Endothelial cell of umbilical vein (primary cell): Measurements from ENCODE around the gene CTDP1. TPM values are rescaled to one million over a fixed set of nuclear protein-coding genes. Genes with fewer than 3 reads are reported as not detected.

Experiments used
- BruUV-seq: library from RNA; stranded (reverse); fragments of 400-500 nt; replicated peaks from 2 replicates; lab custom pipeline; 2021; lab: Mats Ljungman, UMichigan
- CTCF ChIA-PET: fragments of 300-600, 350-600 bp; sonication (Branson Sonifier 250); formaldehyde crosslinking; loops from one replicate; lab custom pipeline; 2021; ENCODE audit warnings: antibody characterized with exemption, inconsistent platforms; lab: Charles Lee
- POLR2A ChIA-PET: fragments of 300-600, 350-600 bp; sonication (Branson Sonifier 250); formaldehyde crosslinking; loops from one replicate; lab custom pipeline; 2021; ENCODE audit warnings: antibody characterized with exemption, inconsistent platforms; lab: Charles Lee
- DNase-seq: peaks from one replicate; pipeline ENCODE4 v3.0.0-alpha.2; 2011; ENCODE audit warnings: low read depth, low spot score
- FAIRE-seq: peaks from 2 replicates; lab custom pipeline; 2011; peaks lifted over from hg19 to GRCh38; lab: Jason Lieb, UNC
- H2AFZ ChIP-seq: 2 replicates; pipeline ENCODE4 v1.6.0; 2012; ENCODE audit warnings: low read depth, low read length, control low read depth, inconsistent platforms
- H3K27ac ChIP-seq: 2 replicates; pipeline ENCODE4 v1.5.1; 2011; ENCODE audit warnings: low read depth, mild to moderate bottlenecking, control low read depth, low read length, moderate library complexity; ENCODE audit not compliant: insufficient read depth
- H3K27me3 ChIP-seq, 2 experiments: 2 replicates each; pipeline versions ENCODE4 v1.6.0 to v1.6.1; 2011; ENCODE audit warnings: low read length in 2 of 2, mixed read lengths in 1 of 2; ENCODE audit not compliant: control insufficient read depth in 2 of 2, insufficient read depth in 2 of 2
- H3K36me3 ChIP-seq, 2 experiments: 2 replicates in 1 of 2; 3 replicates in 1 of 2; pipeline ENCODE4 v1.5.1; 2011; ENCODE audit warnings: low read length in 2 of 2, mild to moderate bottlenecking in 1 of 2, moderate library complexity in 1 of 2; ENCODE audit not compliant: control insufficient read depth in 2 of 2, insufficient read depth in 2 of 2; ENCODE audit errors: extremely low read depth in 1 of 2
- H3K4me1 ChIP-seq: 3 replicates; pipeline ENCODE4 v1.5.1; 2011; ENCODE audit warnings: mild to moderate bottlenecking, low read length; ENCODE audit not compliant: control insufficient read depth, insufficient read depth; ENCODE audit errors: extremely low read depth
- H3K4me2 ChIP-seq: 2 replicates; pipeline ENCODE4 v1.6.1; 2011; ENCODE audit warnings: low read length, control low read depth, mixed read lengths; ENCODE audit not compliant: insufficient read depth
- H3K4me3 ChIP-seq, 3 experiments: fragments of 200-600 bp in 1 of 3; sonication (generic), shearing (Covaris generic) in 1 of 3; replicated peaks in 1 of 3; 2 replicates each; pipeline ENCODE4 v1.5.1; 2011 to 2016; ENCODE audit warnings: control low read depth in 3 of 3, low read length in 3 of 3, mild to moderate bottlenecking in 2 of 3, inconsistent platforms in 1 of 3, low read depth in 1 of 3, moderate library complexity in 1 of 3; ENCODE audit not compliant: insufficient read depth in 1 of 3
- H3K79me2 ChIP-seq: 2 replicates; pipeline ENCODE4 v1.6.0; 2012; ENCODE audit warnings: low read length, inconsistent platforms; ENCODE audit not compliant: control insufficient read depth, insufficient read depth
- H3K9ac ChIP-seq: replicated peaks from 2 replicates; pipeline ENCODE3; 2011; ENCODE audit warnings: low read length, control low read depth; ENCODE audit not compliant: insufficient read depth; ENCODE audit errors: extremely low read depth
- H3K9me1 ChIP-seq: replicated peaks from 3 replicates; pipeline ENCODE4 v1.6.0; 2011; ENCODE audit warnings: mild to moderate bottlenecking, low read length; ENCODE audit not compliant: control insufficient read depth, insufficient read depth; ENCODE audit errors: extremely low read depth
- H3K9me3 ChIP-seq: replicated peaks from 2 replicates; pipeline ENCODE4 v1.5.1; 2012; ENCODE audit warnings: low read length, inconsistent platforms; ENCODE audit not compliant: control insufficient read depth, insufficient read depth
- H4K20me1 ChIP-seq: replicated peaks from 2 replicates; pipeline ENCODE3; 2011; ENCODE audit warnings: mild to moderate bottlenecking, low read length; ENCODE audit not compliant: control insufficient read depth, insufficient read depth; ENCODE audit errors: extremely low read depth
- EZH2 ChIP-seq: IDR thresholded peaks from 2 replicates; pipeline ENCODE4 v1.6.1; 2012; ENCODE audit warnings: borderline replicate concordance, low read depth, mild to moderate bottlenecking, moderate library complexity, low read length, inconsistent platforms; ENCODE audit not compliant: severe bottlenecking
- FOS ChIP-seq: IDR thresholded peaks from 2 replicates; pipeline ENCODE4 v1.6.1; 2011; ENCODE audit warnings: mild to moderate bottlenecking, low read length, moderate library complexity, borderline replicate concordance; ENCODE audit not compliant: insufficient read depth
- GATA2 ChIP-seq: IDR thresholded peaks from 2 replicates; pipeline ENCODE4 v1.7.0; 2011; ENCODE audit warnings: low read depth, mild to moderate bottlenecking, moderate library complexity, mixed read lengths, low read length; ENCODE audit not compliant: insufficient read length, insufficient read depth
- JUN ChIP-seq: IDR thresholded peaks from 2 replicates; pipeline ENCODE4 v1.6.1; 2011; ENCODE audit warnings: borderline replicate concordance, low read depth; ENCODE audit not compliant: insufficient read length, insufficient read depth
- MAX ChIP-seq: IDR thresholded peaks from 2 replicates; pipeline ENCODE4 v1.6.1; 2011; ENCODE audit not compliant: insufficient read depth, insufficient read length
- MYC ChIP-seq: IDR thresholded peaks from one replicate; pipeline ENCODE4 v1.6.1; 2011; ENCODE audit warnings: mild to moderate bottlenecking, low read depth, low read length
- POLR2A ChIP-seq: IDR thresholded peaks from 2 replicates; pipeline ENCODE4 v1.6.1; 2012; ENCODE audit warnings: low read depth, mild to moderate bottlenecking, control low read depth, low read length
- POLR2AphosphoS5 ChIP-seq: IDR thresholded peaks from 2 replicates; pipeline ENCODE4 v1.6.1; 2012; ENCODE audit warnings: low read depth, mild to moderate bottlenecking, control low read depth, low read length, moderate library complexity; ENCODE audit not compliant: insufficient read depth
- dilution Hi-C: fragments of 300-500 bp; cut with MboI; formaldehyde crosslinking; loops from one replicate; pipeline ENCODE4 v1.15.0; 2019; ENCODE audit warnings: low sequenced_read_pairs; ENCODE audit not compliant: extremely low pct_ligation_motif_present
- intact Hi-C: fragments of 100-400 bp; cut with micrococcal nuclease; formaldehyde crosslinking; loops from one replicate; pipeline ENCODE4 v1.10.0; 2022
- polyA plus RNA-seq, 4 experiments: library from polyadenylated mRNA; depleted of rRNA in 3 of 4; stranded (reverse) in 3 of 4; unstranded in 1 of 4; fragments of >200 nt; gene quantifications; 2 replicates each; pipeline versions ENCODE4 v1.2.1 to v1.2.3, GENCODE V29; 2011 to 2012; ENCODE audit warnings: missing spikeins in 1 of 4
- total RNA-seq: library from RNA; stranded (reverse); gene quantifications from 2 replicates; pipeline ENCODE4 v1.2.3, GENCODE V29; 2021
- TF ChIP-seq, protein P1 (sequence below), 2 donors: IDR thresholded peaks; 1 replicate in 1 of 2; 2 replicates in 1 of 2; pipeline ENCODE4 v1.5.1; 2011; ENCODE audit warnings: low read length in 2 of 2, mild to moderate bottlenecking in 2 of 2, moderate library complexity in 2 of 2, control low read depth in 1 of 2, inconsistent platforms in 1 of 2, low read depth in 1 of 2; ENCODE audit not compliant: insufficient read depth in 1 of 2; ENCODE audit errors: extremely low read depth in 1 of 2

CTDP1 gene
- total and polyA plus RNA-seq, 2 donors (not counting 3 experiments of a cell fraction or from before 2014, with no cell fraction given), result 15.3 to 27.6 TPM

GRCh38 chr18:79694895-79695213 lies 15.3 kb downstream of the CTDP1 start:
- no peak overlapping the region for H3K4me2 ChIP-seq
- H3K79me2 ChIP-seq, result peaks cover 26% of the 10 kb centered on the region
- no TSS peak for BruUV-seq
- DNase-seq (no peak), FAIRE-seq (no peak)
- no peaks in the 10 kb centered on the region for H4K20me1 ChIP-seq
- no peak for TF ChIP-seq JUN
- no peak for TF ChIP-seq POLR2AphosphoS5
- H3K27me3 ChIP-seq, result no peaks in the 10 kb centered on the region
- POLR2A ChIA-PET, result no interaction called here
- H3K9ac ChIP-seq, result no peak overlapping the region
- intact Hi-C loops, result no loop called here
- H2AFZ ChIP-seq, result no peak overlapping the region
- dilution Hi-C loops, result no loop called here
- CTCF ChIA-PET, result no interaction called here
- H3K9me3 ChIP-seq, result no peaks in the 10 kb centered on the region
- H3K4me1 ChIP-seq, result no peaks in the 10 kb centered on the region
- H3K4me3 ChIP-seq, result no peak overlapping the region
- no peaks in the 10 kb centered on the region for H3K9me1 ChIP-seq
- no peak overlapping the region for H3K27ac ChIP-seq
- H3K36me3 ChIP-seq, result peaks cover 0 to 28% of the 10 kb centered on the region in 2 experiments

GRCh38 chr18:79695269-79695668 lies 15.7 kb downstream of the CTDP1 start:
- no peaks in the 10 kb centered on the region for H3K9me3 ChIP-seq
- no peak overlapping the region for H3K4me3 ChIP-seq
- peaks cover 22% of the 10 kb centered on the region for H3K79me2 ChIP-seq
- POLR2A ChIA-PET, result no interaction called here
- H3K27ac ChIP-seq, result no peak overlapping the region
- no peak overlapping the region for H2AFZ ChIP-seq
- TF ChIP-seq GATA2 (no peak), MYC (no peak), FOS (no peak), JUN (no peak), MAX (no peak), EZH2 (no peak), POLR2A (no peak), POLR2AphosphoS5 (no peak)
- TF ChIP-seq, protein P1, sequence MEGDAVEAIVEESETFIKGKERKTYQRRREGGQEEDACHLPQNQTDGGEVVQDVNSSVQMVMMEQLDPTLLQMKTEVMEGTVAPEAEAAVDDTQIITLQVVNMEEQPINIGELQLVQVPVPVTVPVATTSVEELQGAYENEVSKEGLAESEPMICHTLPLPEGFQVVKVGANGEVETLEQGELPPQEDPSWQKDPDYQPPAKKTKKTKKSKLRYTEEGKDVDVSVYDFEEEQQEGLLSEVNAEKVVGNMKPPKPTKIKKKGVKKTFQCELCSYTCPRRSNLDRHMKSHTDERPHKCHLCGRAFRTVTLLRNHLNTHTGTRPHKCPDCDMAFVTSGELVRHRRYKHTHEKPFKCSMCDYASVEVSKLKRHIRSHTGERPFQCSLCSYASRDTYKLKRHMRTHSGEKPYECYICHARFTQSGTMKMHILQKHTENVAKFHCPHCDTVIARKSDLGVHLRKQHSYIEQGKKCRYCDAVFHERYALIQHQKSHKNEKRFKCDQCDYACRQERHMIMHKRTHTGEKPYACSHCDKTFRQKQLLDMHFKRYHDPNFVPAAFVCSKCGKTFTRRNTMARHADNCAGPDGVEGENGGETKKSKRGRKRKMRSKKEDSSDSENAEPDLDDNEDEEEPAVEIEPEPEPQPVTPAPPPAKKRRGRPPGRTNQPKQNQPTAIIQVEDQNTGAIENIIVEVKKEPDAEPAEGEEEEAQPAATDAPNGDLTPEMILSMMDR (IDR thresholded peaks at IDR 0.05; ENCODE audit: extremely low read depth in 1 of 2, insufficient read depth in 1 of 2, low read depth in 1 of 2, low read length in 2 of 2), result no peak
- H4K20me1 ChIP-seq, result no peaks in the 10 kb centered on the region
- no peaks in the 10 kb centered on the region for H3K27me3 ChIP-seq
- no peaks in the 10 kb centered on the region for H3K4me1 ChIP-seq
- no peak overlapping the region for H3K4me2 ChIP-seq
- CTCF ChIA-PET, result no interaction called here
- FAIRE-seq (no peak), DNase-seq (no peak)
- H3K36me3 ChIP-seq, result peaks cover 0 to 28% of the 10 kb centered on the region in 2 experiments
- H3K9me1 ChIP-seq, result no peaks in the 10 kb centered on the region
- dilution Hi-C loops, result no loop called here
- no peak overlapping the region for H3K9ac ChIP-seq
- intact Hi-C loops, result no loop called here
- no TSS peak for BruUV-seq
